Transverse colon (tissue), 4 donors: Measurements from ENCODE around the gene ZKSCAN1. TPM values are rescaled to one million over a fixed set of nuclear protein-coding genes. Genes with fewer than 3 reads are reported as not detected.

Source experiments
- DNase-seq: peaks from one replicate; pipeline ENCODE4 v3.0.0-alpha.2; 2019
- H3K27ac ChIP-seq, 4 donors: fragments of 200-600 bp; sonication (generic); 2 replicates each; pipeline ENCODE4 v1.5.1; 2016 to 2018; ENCODE audit warnings: inconsistent platforms in 4 of 4
- H3K27me3 ChIP-seq: fragments of 200-600 bp; sonication (generic); 2 replicates; pipeline ENCODE4 v1.5.1; 2017; ENCODE audit warnings: inconsistent platforms
- H3K36me3 ChIP-seq, 4 donors: fragments of 200-600 bp; sonication (generic); 2 replicates each; pipeline ENCODE4 v1.5.1; 2017 to 2019; ENCODE audit warnings: inconsistent platforms in 4 of 4
- H3K4me1 ChIP-seq, 4 donors: fragments of 200-600 bp; sonication (generic); 2 replicates each; pipeline ENCODE4 v1.5.1; 2017 to 2020; ENCODE audit warnings: inconsistent platforms in 4 of 4
- H3K4me3 ChIP-seq, 4 donors: fragments of 200-600 bp; sonication (generic); 1 replicate in 1 of 4; 2 replicates in 3 of 4; pipeline versions ENCODE4 v1.5.1 to v1.6.1; 2017 to 2019; ENCODE audit warnings: inconsistent platforms in 4 of 4
- H3K9me3 ChIP-seq, 2 donors: fragments of 200-600 bp; sonication (generic); 2 replicates each; pipeline ENCODE4 v1.5.1; 2017 to 2019; ENCODE audit warnings: inconsistent platforms in 2 of 2
- CTCF ChIP-seq, 5 experiments: fragments of 200-600 bp in 3 of 5; fragments of 450-650 bp in 2 of 5; sonication (generic) in 3 of 5; IDR thresholded peaks; 1 replicate in 2 of 5; 2 replicates in 3 of 5; pipeline ENCODE4 v1.5.1; 2016 to 2017; ENCODE audit warnings: antibody characterized with exemption in 5 of 5, inconsistent platforms in 3 of 5, mild to moderate bottlenecking in 2 of 5, moderate library complexity in 1 of 5
- EP300 ChIP-seq: sonication (generic); formaldehyde crosslinking; IDR thresholded peaks from one replicate; pipeline ENCODE4 v1.6.1; 2017; ENCODE audit warnings: antibody characterized with exemption, low read depth
- POLR2A ChIP-seq: fragments of 450-650 bp; IDR thresholded peaks from one replicate; pipeline ENCODE4 v1.6.1; 2016; ENCODE audit warnings: antibody characterized with exemption, mild to moderate bottlenecking, moderate library complexity
- POLR2AphosphoS5 ChIP-seq, 3 donors: sonication (generic); formaldehyde crosslinking; IDR thresholded peaks; one replicate each; pipeline ENCODE4 v1.6.1; 2016; ENCODE audit warnings: antibody characterized with exemption in 3 of 3
- WGBS, 2 donors: methylation state at CpG; one replicate each; pipeline ENCODE4 v1.1.5; 2018; ENCODE audit warnings: low coverage in 1 of 2; 5-methylcytosine and 5-hydroxymethylcytosine counted together
- in situ Hi-C, 4 donors: fragments of 200-750 bp; cut with MboI; loops; one replicate each; pipeline versions ENCODE4 v1.15.0 to v1.15.1; 2017; ENCODE audit warnings: low sequenced_read_pairs in 3 of 4, low pct_ligation_motif_present in 1 of 4, low pct_unique_long_range_greater_than_20kb in 1 of 4
- intact Hi-C: fragments of 100-400 bp; cut with DNase I; formaldehyde crosslinking; loops from one replicate; pipeline ENCODE4 v1.15.1; 2023; ENCODE audit warnings: low total_unique reads
- total RNA-seq, 4 donors: library from RNA; depleted of rRNA; stranded (reverse); fragments of >200 nt; gene quantifications; one replicate each; pipeline ENCODE4 v1.1.0, GENCODE V29; 2016

Gene ZKSCAN1
- total RNA-seq, 4 donors from 2014 or later = 63.1 to 97.5 (median 84.5) TPM

- Histone ChIP-seq H3K4me1 (peaks cover 7 to 32% (median 15%) of the 10 kb centered on the region in 4 donors), H3K27ac (peak within 1 kb of the TSS; percentile 91 to 97 (median 96)), H3K27me3 (no peaks in the 10 kb centered on the region), H3K36me3 (no peaks in the 10 kb centered on the region), H3K9me3 (no peaks in the 10 kb centered on the region), H3K4me3 (peak within 1 kb of the TSS; percentile 71 to 86 (median 81))
- in situ Hi-C loops = loop anchor here in 3 of 4 donors (10.0 to 25.0 kb wide), 2 partner anchors 55 to 137 kb away; partner anchors contain the start of gene TRIM4 (in 3 of the 3)
- intact Hi-C loops = no loop called here
- DNase-seq = peak; percentile 87
- peak; percentile 80 for TF ChIP-seq POLR2A
- TF ChIP-seq EP300 = no peak
- peak; percentile 76 to 92 (median 91) for TF ChIP-seq POLR2AphosphoS5 (IDR thresholded peaks at IDR 0.05)
- peak in 2 of 5 experiments; percentile 16 to 22 for TF ChIP-seq CTCF (IDR thresholded peaks at IDR 0.05)
- 0 to 1% methylated on average over 10 to 42 of the region's 47 CpGs for WGBS, 2 donors
Observed at GRCh38 chr7:100049441-100050291, 34.3 kb downstream of the ZKSCAN1 start, which contains the start of gene ZSCAN21. Gene ZSCAN21, plus strand, starts transcription at chr7:100049774. Its CDS starts 7,233 bp downstream, at chr7:100057007.

- Histone ChIP-seq H3K4me3 (no peak overlapping the region), H3K9me3 (no peaks in the 10 kb centered on the region), H3K36me3 (no peaks in the 10 kb centered on the region), H3K27me3 (no peaks in the 10 kb centered on the region), H3K27ac (no peak overlapping the region), H3K4me1 (peaks cover 7 to 32% (median 15%) of the 10 kb centered on the region in 4 donors)
- no peak for DNase-seq
- intact Hi-C loops (no loop called here), in situ Hi-C loops (loop anchor here in 3 of 4 donors (10.0 to 25.0 kb wide), 2 partner anchors 57 to 139 kb away; partner anchors contain the start of gene TRIM4 (in 3 of the 3))
- no peak for TF ChIP-seq CTCF (IDR thresholded peaks at IDR 0.05)
- no peak for TF ChIP-seq POLR2AphosphoS5 (IDR thresholded peaks at IDR 0.05)
- TF ChIP-seq EP300 = no peak
- no peak for TF ChIP-seq POLR2A
- WGBS, 2 donors = 89 to 95% methylated on average over 2 to 3 of the region's 3 CpGs
Observed at GRCh38 chr7:100051611-100052010, 36.2 kb downstream of the ZKSCAN1 start.

- no peaks in the 10 kb centered on the region for H3K27me3 ChIP-seq
- H3K36me3 ChIP-seq = peaks cover 0 to 14% (median 7%) of the 10 kb centered on the region in 4 donors
- in situ Hi-C loops (loop anchor here in 3 of 4 donors (10.0 to 25.0 kb wide), 2 partner anchors 58 to 141 kb away; partner anchors contain the start of gene TRIM4 (in 3 of the 3)), intact Hi-C loops (no loop called here)
- no peak overlapping the region for H3K4me3 ChIP-seq
- peak; percentile 46 for DNase-seq
- H3K27ac ChIP-seq = peak overlapping the region in 1 of 4 donors; percentile 13
- H3K4me1 ChIP-seq = peaks cover 7 to 32% (median 15%) of the 10 kb centered on the region in 4 donors
- H3K9me3 ChIP-seq = no peaks in the 10 kb centered on the region
- TF ChIP-seq POLR2AphosphoS5 (IDR thresholded peaks at IDR 0.05) (no peak), CTCF (IDR thresholded peaks at IDR 0.05) (peak in 4 of 5 experiments; percentile 20 to 73 (median 44))
- WGBS, 2 donors = 30 to 50% methylated on average over 2 to 3 of the region's 3 CpGs
Observed at GRCh38 chr7:100053215-100053614, 37.8 kb downstream of the ZKSCAN1 start.

GRCh38 chr7:100057006-100057405 is 41.6 kb downstream of the ZKSCAN1 start:
- H3K9me3 ChIP-seq = no peaks in the 10 kb centered on the region
- H3K4me3 ChIP-seq = no peak overlapping the region
- H3K4me1 ChIP-seq = peaks cover 0 to 14% (median 0%) of the 10 kb centered on the region in 4 donors
- TF ChIP-seq POLR2AphosphoS5 (IDR thresholded peaks at IDR 0.05) (no peak), POLR2A (no peak), CTCF (IDR thresholded peaks at IDR 0.05) (no peak), EP300 (no peak)
- H3K27ac ChIP-seq = no peak overlapping the region
- no peak for DNase-seq
- no peaks in the 10 kb centered on the region for H3K27me3 ChIP-seq
- intact Hi-C loops (no loop called here), in situ Hi-C loops (loop anchor here in 3 of 4 donors (10.0 to 25.0 kb wide), 2 partner anchors 62 to 145 kb away; partner anchors contain the start of gene TRIM4 (in 3 of the 3))
- 96% methylated on average over 10 of the region's 10 CpGs; no CpG with 5 or more reads in 1 of the 2 donors for WGBS, 2 donors
- H3K36me3 ChIP-seq = peaks cover 0 to 22% (median 7%) of the 10 kb centered on the region in 4 donors
